ENCODE results near the gene DUSP2. TPM values are rescaled to one million over a fixed set of nuclear protein-coding genes. Genes with fewer than 3 reads are reported as not detected.
"Not testable (repeated sequence)": the region's sequence is repeated elsewhere in the genome, so short reads cannot be mapped to it uniquely, and the experiment has no call there.

DUSP2 gene
- total RNA-seq, 3 donors from 2014 or later = 1.9 to 57.5 (median 12.8) TPM

DNA sequence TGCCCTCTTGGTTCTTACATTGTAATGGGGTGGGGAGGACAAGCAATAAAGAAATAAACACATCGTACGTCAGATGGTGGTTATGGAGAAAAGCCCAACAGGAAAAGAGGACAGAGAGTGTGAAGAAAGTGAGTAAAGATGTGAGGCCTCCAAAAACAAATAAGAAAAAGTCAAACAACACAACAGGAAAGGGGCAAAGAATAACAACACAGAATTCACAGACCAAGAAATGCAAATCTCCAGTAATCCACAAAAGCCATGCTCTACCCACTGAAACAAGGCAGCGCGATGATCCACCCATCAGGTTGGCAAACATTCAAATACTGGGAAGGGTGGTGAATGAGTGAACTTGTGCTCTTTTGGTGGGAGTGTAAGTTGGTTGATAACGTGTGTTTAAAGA is 16.7 kb upstream of the DUSP2 start:
- Histone ChIP-seq H3K4me1 (no peaks in the 10 kb centered on the region), H3K27ac (no peak overlapping the region)

DNA sequence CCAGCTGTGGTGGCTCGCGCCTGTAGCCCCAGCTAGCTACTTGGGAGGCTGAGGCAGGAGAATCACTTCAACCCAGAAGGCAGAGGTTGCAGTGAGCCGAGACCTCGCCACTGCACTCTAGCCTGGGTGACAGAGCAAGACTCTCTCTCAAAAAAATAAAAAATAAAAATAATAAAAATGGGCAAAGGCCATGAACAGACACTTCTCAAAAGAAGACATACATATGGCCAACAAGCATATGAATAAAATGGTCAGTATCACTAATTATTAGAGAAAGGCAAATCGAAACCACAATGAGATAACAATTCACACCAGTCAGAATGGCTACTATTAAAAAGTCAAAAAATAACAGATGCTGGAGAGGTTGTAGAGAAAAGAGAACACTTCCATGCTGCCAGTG is 15.1 kb upstream of the DUSP2 start:
- intact Hi-C loops (cut with DNase I; ENCODE audit: low total_unique reads) = not testable (repeated sequence)

More for the DNA sequence above, 16.7 kb upstream of the DUSP2 start:
- TF ChIP-seq, protein P1, sequence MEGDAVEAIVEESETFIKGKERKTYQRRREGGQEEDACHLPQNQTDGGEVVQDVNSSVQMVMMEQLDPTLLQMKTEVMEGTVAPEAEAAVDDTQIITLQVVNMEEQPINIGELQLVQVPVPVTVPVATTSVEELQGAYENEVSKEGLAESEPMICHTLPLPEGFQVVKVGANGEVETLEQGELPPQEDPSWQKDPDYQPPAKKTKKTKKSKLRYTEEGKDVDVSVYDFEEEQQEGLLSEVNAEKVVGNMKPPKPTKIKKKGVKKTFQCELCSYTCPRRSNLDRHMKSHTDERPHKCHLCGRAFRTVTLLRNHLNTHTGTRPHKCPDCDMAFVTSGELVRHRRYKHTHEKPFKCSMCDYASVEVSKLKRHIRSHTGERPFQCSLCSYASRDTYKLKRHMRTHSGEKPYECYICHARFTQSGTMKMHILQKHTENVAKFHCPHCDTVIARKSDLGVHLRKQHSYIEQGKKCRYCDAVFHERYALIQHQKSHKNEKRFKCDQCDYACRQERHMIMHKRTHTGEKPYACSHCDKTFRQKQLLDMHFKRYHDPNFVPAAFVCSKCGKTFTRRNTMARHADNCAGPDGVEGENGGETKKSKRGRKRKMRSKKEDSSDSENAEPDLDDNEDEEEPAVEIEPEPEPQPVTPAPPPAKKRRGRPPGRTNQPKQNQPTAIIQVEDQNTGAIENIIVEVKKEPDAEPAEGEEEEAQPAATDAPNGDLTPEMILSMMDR (IDR thresholded peaks at IDR 0.05) = no peak
- TF ChIP-seq POLR2AphosphoS5 (IDR thresholded peaks at IDR 0.05) (no peak), POLR2A (IDR thresholded peaks at IDR 0.05) (no peak)
- no peaks in the 10 kb centered on the region for H3K27me3 ChIP-seq
- DNase-seq (ENCODE audit: low spot score in 2 of 2) = no peak
- no peaks in the 10 kb centered on the region for H3K36me3 ChIP-seq
- intact Hi-C loops (cut with DNase I; ENCODE audit: low total_unique reads) = no loop called here
- H3K9me3 ChIP-seq = no peaks in the 10 kb centered on the region
- H3K4me3 ChIP-seq = no peak overlapping the region

DNA sequence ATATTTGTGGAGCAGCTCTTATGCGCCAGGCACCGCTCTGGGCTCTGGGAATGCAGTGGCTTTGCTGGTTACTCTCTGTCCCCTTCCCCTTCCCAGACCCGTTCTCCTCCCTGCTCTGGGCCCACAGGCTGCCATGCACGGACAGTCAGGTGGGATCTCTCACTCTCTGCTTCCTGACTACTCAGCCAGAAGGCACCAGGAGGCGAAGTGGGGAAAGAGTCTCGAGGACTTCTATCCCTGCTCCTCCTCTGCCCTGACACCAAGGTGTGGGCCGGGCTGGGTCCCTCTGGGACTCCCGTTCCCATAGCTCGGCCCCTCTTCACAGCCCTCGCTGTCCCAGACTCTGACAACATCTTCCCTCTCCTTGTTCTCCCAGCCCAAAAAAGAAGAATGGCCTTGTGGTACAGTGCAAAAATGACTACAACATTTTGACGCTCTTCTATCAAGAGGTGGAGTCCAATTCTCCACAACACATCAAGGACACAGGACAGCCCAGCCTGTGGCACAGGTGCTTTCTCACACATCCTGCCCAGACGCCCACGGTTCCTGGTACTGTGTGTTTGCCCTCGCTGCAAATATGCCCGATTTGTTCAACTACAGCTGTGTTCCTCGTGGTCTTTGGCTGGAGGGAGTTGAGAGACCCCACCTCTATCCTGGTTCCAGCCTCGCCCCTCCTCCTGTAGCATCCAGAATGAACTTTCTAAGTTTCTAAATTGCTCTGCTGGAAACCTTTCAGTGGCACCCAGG is 14.0 kb upstream of the DUSP2 start:
- DNase-seq (ENCODE audit: low spot score in 2 of 2) = no peak
- H3K27me3 ChIP-seq = no peaks in the 10 kb centered on the region
- no peak overlapping the region for H3K4me3 ChIP-seq
- no peaks in the 10 kb centered on the region for H3K9me3 ChIP-seq
- H3K36me3 ChIP-seq = no peaks in the 10 kb centered on the region
- no peaks in the 10 kb centered on the region for H3K4me1 ChIP-seq
- intact Hi-C loops (cut with DNase I; ENCODE audit: low total_unique reads) = no loop called here
- no peak overlapping the region for H3K27ac ChIP-seq
- no peak for TF ChIP-seq POLR2A (IDR thresholded peaks at IDR 0.05)
- TF ChIP-seq POLR2AphosphoS5 (IDR thresholded peaks at IDR 0.05) = no peak
- TF ChIP-seq, protein P1 (IDR thresholded peaks at IDR 0.05) = no peak

More for the DNA sequence above, 15.1 kb upstream of the DUSP2 start:
- not testable (repeated sequence) for H3K4me3 ChIP-seq; DNase-seq (ENCODE audit: low spot score in 2 of 2); H3K9me3 ChIP-seq; H3K27me3 ChIP-seq; H3K36me3 ChIP-seq; H3K27ac ChIP-seq; H3K4me1 ChIP-seq

DNA sequence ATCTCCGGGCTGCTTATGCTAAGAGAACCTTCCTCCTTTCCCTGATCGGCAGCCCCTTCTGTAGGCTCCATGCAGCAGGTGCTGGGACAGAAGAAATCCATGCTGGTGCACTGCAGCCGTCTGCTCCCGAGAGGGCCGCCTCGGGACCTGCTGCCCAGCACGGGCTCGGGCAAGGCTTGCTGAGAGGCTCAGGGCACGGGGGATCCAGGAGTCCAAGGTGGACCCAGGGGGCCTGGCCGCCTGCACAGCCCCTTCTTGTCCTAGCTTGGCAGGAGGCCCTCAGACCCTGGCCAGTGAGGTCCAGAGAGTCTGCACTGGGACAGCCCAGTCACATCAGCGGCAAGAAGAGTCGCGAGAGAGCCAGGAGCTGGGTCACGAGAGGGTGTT is 13.3 kb upstream of the DUSP2 start:
- Histone ChIP-seq H3K27ac (no peak overlapping the region), H3K4me3 (no peak overlapping the region), H3K4me1 (no peaks in the 10 kb centered on the region), H3K36me3 (no peaks in the 10 kb centered on the region), H3K27me3 (no peaks in the 10 kb centered on the region), H3K9me3 (no peaks in the 10 kb centered on the region)
- intact Hi-C loops (cut with DNase I; ENCODE audit: low total_unique reads) = no loop called here
- DNase-seq (ENCODE audit: low spot score in 2 of 2) = no peak
- TF ChIP-seq, protein P1 (IDR thresholded peaks at IDR 0.05) = no peak
- TF ChIP-seq POLR2A (IDR thresholded peaks at IDR 0.05) = no peak
- no peak for TF ChIP-seq POLR2AphosphoS5 (IDR thresholded peaks at IDR 0.05)

DNA sequence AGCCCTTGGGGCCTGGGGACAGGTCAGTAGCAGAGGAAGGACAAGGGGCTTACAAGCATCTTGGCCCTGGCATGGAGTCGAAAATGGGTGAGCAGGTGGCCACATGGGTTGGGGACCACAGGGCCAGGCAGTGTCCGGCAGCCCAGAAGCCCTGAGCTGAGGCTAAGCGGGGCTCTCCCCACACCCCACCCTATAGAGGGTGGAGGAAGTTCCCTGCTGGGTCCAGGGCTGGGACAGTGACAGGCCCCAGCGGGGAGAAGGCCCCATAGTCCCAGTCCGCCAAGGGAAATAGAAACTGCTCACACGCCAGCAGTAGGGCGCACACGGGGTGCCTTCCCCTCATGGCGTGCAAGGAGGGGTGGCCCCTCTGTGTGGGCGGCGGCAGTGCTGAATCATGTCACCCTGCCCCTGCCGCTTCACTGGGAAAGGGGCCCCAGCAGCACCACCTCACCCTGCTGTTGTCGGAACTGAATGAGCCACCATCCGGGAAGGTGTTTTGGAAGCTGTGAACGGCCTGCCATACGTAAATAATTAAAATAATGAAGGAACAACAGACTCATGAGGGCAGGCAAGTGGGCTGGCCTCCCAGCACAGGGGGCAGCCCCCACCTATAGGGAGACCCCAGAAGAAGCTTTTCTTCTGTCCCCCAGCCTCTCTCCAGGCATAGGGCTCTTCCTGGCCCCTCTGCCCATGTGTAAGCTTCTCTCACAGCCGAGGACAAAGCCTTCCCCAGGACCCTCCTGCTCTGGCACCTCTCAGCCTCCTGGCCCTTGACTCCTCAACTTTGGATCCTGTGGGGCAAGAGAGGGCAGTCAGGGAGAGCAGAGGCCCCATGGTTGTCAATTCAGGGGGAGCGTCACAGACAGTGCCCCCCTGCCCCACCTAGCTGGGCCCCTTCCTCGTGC is 12.7 kb upstream of the DUSP2 start:
- Histone ChIP-seq H3K27ac (no peak overlapping the region), H3K4me1 (no peaks in the 10 kb centered on the region), H3K36me3 (no peaks in the 10 kb centered on the region), H3K9me3 (no peaks in the 10 kb centered on the region), H3K4me3 (no peak overlapping the region), H3K27me3 (no peaks in the 10 kb centered on the region)
- DNase-seq (ENCODE audit: low spot score in 2 of 2) = no peak
- TF ChIP-seq, protein P1 (IDR thresholded peaks at IDR 0.05) = no peak
- TF ChIP-seq POLR2AphosphoS5 (IDR thresholded peaks at IDR 0.05) (no peak), POLR2A (IDR thresholded peaks at IDR 0.05) (no peak)
- intact Hi-C loops (cut with DNase I; ENCODE audit: low total_unique reads) = no loop called here
